Hepatocyte (in vitro differentiated cells): ENCODE results near the gene OR51V1.

Source experiments
- CTCF ChIP-seq: fragments of 200-600 bp; sonication (generic); IDR thresholded peaks from 2 replicates; pipeline ENCODE4 v1.5.1; 2016; ENCODE audit warnings: antibody characterized with exemption, mild to moderate bottlenecking; ENCODE audit not compliant: poor library complexity
- EZH2 ChIP-seq: fragments of 200-600 bp; sonication (generic); IDR thresholded peaks from 2 replicates; pipeline ENCODE4 v1.6.1; 2016; ENCODE audit warnings: antibody characterized with exemption, mild to moderate bottlenecking, borderline replicate concordance
- EZH2phosphoT487 ChIP-seq: fragments of 200-600 bp; sonication (generic); IDR thresholded peaks from one replicate; pipeline ENCODE4 v1.6.1; 2018; ENCODE audit warnings: antibody characterized with exemption, mild to moderate bottlenecking, low read depth, moderate library complexity; ENCODE audit not compliant: unreplicated experiment, severe bottlenecking

- TF ChIP-seq CTCF (no peak), EZH2 (no peak), EZH2phosphoT487 (no peak)
Measured at GRCh38 chr11:5171856-5172255, 28.6 kb downstream of the OR51V1 start.
